ENCODE data around the gene RHEB. TPM values are rescaled to one million over a fixed set of nuclear protein-coding genes. Genes with fewer than 3 reads are reported as not detected.

Gene RHEB
- polyA plus RNA-seq, 1 of the 3 experiments (the other 2 are of a cell fraction), result 87.3 TPM

DNA sequence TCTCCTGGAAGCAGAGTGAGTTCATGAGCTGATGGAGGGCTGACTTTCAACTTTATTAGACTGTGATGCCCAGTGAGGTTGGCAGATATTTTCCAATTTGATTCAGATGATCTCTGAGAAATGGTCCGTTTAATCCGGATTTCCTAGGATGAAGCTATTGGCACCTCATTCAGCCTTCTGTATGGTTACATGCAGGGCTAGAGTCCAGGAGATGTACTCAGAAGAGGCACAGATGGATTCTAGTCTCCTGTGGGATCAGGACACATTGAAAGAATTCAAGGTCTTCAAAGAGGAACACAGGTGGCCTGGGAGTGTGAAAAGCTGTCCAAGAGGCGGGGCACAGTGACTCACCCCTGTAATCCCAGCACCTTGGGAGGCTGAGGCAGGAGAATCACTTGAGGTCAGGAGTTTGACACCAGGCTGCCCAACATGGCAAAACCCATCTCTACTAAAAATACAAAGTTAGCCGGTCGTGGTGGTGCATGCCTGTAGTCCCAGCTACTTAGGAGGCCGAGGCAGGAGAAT, 23.0 kb upstream of the RHEB start:
- Histone ChIP-seq H3K79me2 (ENCODE audit: insufficient read depth) (no peaks in the 10 kb centered on the region), H3K9me3 (no peaks in the 10 kb centered on the region), H4K20me1 (ENCODE audit: insufficient read depth) (no peaks in the 10 kb centered on the region), H3K4me1 (ENCODE audit: control insufficient read depth in 1 of 2, insufficient read depth in 2 of 2, low read depth in 1 of 2, low read length in 1 of 2) (peaks cover 0 to 10% of the 10 kb centered on the region in 2 experiments; a peak in 2 of 4 replicates), H3K4me3 (ENCODE audit: low read depth in 2 of 2, low read length in 1 of 2) (no peak overlapping the region), H3K27me3 (ENCODE audit: insufficient read depth) (peaks cover 14% of the 10 kb centered on the region; the same call in 1 of the 2 replicates), H3K36me3 (replicated peaks in 1 of 2; ENCODE audit: control insufficient read depth in 1 of 2, insufficient read depth in 2 of 2, low read length in 1 of 2) (no peaks in the 10 kb centered on the region), H3K4me2 (no peak overlapping the region), H3K27ac (ENCODE audit: low read depth in 2 of 2, low read length in 1 of 2) (no peak overlapping the region), H3K9ac (no peak overlapping the region), H3F3A (replicated peaks; ENCODE audit: insufficient read depth) (no peaks in the 10 kb centered on the region), H3K9me2 (no peaks in the 10 kb centered on the region), H2AFZ (ENCODE audit: low read depth) (no peak overlapping the region)
- CTCF ChIA-PET, result interaction anchor here (1.3 to 1.7 kb wide), 2 partner anchors 10 to 217 kb away, joined by 3 to 4 read pairs; no protein-coding TSS in a partner anchor
- 88% methylated on average over 6 of the region's 6 CpGs for WGBS (ENCODE audit: low lambda C conversion rate)
- DNase-seq, result no peak
- POLR2A ChIA-PET, result no interaction called here
- TF ChIP-seq EZH2phosphoT487 (IDR thresholded peaks at IDR 0.05; ENCODE audit: borderline replicate concordance, low read depth) (no peak), GABPA (IDR thresholded peaks at IDR 0.05; ENCODE audit: low read depth) (no peak)

DNA sequence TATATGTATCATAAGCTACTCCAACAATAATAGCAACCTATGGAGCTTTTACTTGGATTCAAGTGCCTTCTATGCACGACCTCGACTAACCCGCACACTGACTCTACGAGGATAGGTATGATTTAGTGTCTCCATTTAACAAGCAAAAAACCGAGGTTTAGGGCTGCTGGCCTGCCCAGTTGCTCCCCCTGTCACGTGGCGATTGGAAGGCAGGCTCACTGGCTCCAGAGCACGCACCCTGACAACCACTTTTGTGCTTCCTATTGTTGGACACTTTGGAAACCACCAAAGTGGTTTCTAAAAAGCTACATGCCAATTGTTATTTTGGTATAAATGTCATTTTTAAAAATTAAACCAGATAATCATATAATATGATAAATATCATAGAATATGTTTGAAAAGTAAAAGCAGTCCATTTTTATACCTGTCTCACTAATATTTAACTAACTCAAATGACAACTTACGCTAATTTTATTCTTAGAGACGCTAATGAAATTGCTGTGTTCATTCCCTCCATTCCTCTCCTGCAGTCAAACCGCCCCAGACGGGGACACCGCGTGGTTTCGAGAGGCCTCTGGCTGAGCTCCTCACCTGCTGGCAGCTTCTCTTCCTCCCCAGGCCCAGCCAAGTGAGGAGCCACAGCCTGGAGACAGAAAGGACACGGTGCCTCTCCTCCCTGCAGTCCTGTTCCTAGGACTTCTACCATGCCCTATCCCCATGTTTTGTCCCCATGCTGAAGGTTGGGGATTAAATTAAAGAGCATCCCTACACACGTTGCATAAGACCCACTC, 22.2 kb upstream of the RHEB start:
- Histone ChIP-seq H3K4me1 (ENCODE audit: control insufficient read depth in 1 of 2, insufficient read depth in 2 of 2, low read depth in 1 of 2, low read length in 1 of 2) (peaks cover 0 to 11% of the 10 kb centered on the region in 2 experiments; a peak in 2 of 4 replicates), H3K4me2 (no peak overlapping the region), H2AFZ (ENCODE audit: low read depth) (no peak overlapping the region), H3K79me2 (ENCODE audit: insufficient read depth) (no peaks in the 10 kb centered on the region), H3K36me3 (replicated peaks in 1 of 2; ENCODE audit: control insufficient read depth in 1 of 2, insufficient read depth in 2 of 2, low read length in 1 of 2) (no peaks in the 10 kb centered on the region), H3K27me3 (ENCODE audit: insufficient read depth) (peaks cover 14% of the 10 kb centered on the region; the same call in 1 of the 2 replicates), H4K20me1 (ENCODE audit: insufficient read depth) (no peaks in the 10 kb centered on the region), H3K9ac (no peak overlapping the region), H3K4me3 (ENCODE audit: low read depth in 2 of 2, low read length in 1 of 2) (no peak overlapping the region), H3K9me2 (no peaks in the 10 kb centered on the region), H3K27ac (ENCODE audit: low read depth in 2 of 2, low read length in 1 of 2) (no peak overlapping the region), H3K9me3 (no peaks in the 10 kb centered on the region), H3F3A (replicated peaks; ENCODE audit: insufficient read depth) (no peaks in the 10 kb centered on the region)
- TF ChIP-seq RCOR1 (IDR thresholded peaks at IDR 0.05; ENCODE audit: low read length), result no peak
- no peak for DNase-seq
- ChIA-PET CTCF (interaction anchor here (1.7 kb wide), 1 partner anchor 218 kb away, joined by 4 read pairs; no protein-coding TSS in a partner anchor), POLR2A (no interaction called here)
- 79% methylated on average over 17 of the region's 17 CpGs for WGBS (ENCODE audit: low lambda C conversion rate)

DNA sequence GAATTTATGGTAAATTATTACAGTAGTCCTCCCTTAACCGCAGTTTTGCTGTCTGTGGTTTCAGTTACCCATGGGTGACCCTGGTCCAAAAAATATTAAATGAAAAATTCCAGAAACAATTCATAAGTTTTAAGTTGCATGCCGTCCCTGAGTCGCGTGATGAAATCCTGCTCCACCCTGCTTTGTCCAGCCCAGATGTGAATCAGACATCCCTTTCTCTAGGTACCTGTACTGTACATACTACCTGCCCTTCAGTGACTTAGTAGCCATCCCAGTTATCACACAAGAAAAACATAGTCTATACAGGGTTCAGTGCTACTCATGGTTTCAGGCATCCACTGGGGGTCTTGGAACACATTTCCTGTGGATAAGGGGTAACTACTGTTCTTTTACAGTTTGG, 20.5 kb upstream of the RHEB start:
- Histone ChIP-seq H3K9ac (no peak overlapping the region), H3K4me3 (ENCODE audit: low read depth in 2 of 2, low read length in 1 of 2) (no peak overlapping the region), H3K4me1 (ENCODE audit: control insufficient read depth in 1 of 2, insufficient read depth in 2 of 2, low read depth in 1 of 2, low read length in 1 of 2) (peaks cover 0 to 11% of the 10 kb centered on the region in 2 experiments; a peak in 2 of 4 replicates), H3K27ac (ENCODE audit: low read depth in 2 of 2, low read length in 1 of 2) (no peak overlapping the region), H2AFZ (ENCODE audit: low read depth) (no peak overlapping the region), H3F3A (replicated peaks; ENCODE audit: insufficient read depth) (no peaks in the 10 kb centered on the region), H4K20me1 (ENCODE audit: insufficient read depth) (no peaks in the 10 kb centered on the region), H3K4me2 (no peak overlapping the region), H3K36me3 (replicated peaks in 1 of 2; ENCODE audit: control insufficient read depth in 1 of 2, insufficient read depth in 2 of 2, low read length in 1 of 2) (no peaks in the 10 kb centered on the region), H3K79me2 (ENCODE audit: insufficient read depth) (no peaks in the 10 kb centered on the region), H3K9me2 (no peaks in the 10 kb centered on the region), H3K27me3 (ENCODE audit: insufficient read depth) (peaks cover 14% of the 10 kb centered on the region; the same call in 1 of the 2 replicates), H3K9me3 (no peaks in the 10 kb centered on the region)
- ChIA-PET POLR2A (no interaction called here), CTCF (no interaction called here)
- DNase-seq, result no peak
- 94% methylated on average over 4 of the region's 4 CpGs for WGBS (ENCODE audit: low lambda C conversion rate)
- TF ChIP-seq, protein P1, sequence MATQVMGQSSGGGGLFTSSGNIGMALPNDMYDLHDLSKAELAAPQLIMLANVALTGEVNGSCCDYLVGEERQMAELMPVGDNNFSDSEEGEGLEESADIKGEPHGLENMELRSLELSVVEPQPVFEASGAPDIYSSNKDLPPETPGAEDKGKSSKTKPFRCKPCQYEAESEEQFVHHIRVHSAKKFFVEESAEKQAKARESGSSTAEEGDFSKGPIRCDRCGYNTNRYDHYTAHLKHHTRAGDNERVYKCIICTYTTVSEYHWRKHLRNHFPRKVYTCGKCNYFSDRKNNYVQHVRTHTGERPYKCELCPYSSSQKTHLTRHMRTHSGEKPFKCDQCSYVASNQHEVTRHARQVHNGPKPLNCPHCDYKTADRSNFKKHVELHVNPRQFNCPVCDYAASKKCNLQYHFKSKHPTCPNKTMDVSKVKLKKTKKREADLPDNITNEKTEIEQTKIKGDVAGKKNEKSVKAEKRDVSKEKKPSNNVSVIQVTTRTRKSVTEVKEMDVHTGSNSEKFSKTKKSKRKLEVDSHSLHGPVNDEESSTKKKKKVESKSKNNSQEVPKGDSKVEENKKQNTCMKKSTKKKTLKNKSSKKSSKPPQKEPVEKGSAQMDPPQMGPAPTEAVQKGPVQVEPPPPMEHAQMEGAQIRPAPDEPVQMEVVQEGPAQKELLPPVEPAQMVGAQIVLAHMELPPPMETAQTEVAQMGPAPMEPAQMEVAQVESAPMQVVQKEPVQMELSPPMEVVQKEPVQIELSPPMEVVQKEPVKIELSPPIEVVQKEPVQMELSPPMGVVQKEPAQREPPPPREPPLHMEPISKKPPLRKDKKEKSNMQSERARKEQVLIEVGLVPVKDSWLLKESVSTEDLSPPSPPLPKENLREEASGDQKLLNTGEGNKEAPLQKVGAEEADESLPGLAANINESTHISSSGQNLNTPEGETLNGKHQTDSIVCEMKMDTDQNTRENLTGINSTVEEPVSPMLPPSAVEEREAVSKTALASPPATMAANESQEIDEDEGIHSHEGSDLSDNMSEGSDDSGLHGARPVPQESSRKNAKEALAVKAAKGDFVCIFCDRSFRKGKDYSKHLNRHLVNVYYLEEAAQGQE (IDR thresholded peaks at IDR 0.05; ENCODE audit: low read depth, low read length), result no peak
- no peak for TF ChIP-seq MXI1 (IDR thresholded peaks at IDR 0.05; ENCODE audit: low read depth, low read length)
- TF ChIP-seq, protein P2, sequence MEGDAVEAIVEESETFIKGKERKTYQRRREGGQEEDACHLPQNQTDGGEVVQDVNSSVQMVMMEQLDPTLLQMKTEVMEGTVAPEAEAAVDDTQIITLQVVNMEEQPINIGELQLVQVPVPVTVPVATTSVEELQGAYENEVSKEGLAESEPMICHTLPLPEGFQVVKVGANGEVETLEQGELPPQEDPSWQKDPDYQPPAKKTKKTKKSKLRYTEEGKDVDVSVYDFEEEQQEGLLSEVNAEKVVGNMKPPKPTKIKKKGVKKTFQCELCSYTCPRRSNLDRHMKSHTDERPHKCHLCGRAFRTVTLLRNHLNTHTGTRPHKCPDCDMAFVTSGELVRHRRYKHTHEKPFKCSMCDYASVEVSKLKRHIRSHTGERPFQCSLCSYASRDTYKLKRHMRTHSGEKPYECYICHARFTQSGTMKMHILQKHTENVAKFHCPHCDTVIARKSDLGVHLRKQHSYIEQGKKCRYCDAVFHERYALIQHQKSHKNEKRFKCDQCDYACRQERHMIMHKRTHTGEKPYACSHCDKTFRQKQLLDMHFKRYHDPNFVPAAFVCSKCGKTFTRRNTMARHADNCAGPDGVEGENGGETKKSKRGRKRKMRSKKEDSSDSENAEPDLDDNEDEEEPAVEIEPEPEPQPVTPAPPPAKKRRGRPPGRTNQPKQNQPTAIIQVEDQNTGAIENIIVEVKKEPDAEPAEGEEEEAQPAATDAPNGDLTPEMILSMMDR (IDR thresholded peaks at IDR 0.05), result no peak
- no peak for TF ChIP-seq FOXM1 (IDR thresholded peaks at IDR 0.05; ENCODE audit: low read depth)
- TF ChIP-seq SMC3 (IDR thresholded peaks at IDR 0.05; ENCODE audit: low read depth, low read length), result no peak
- no peak for TF ChIP-seq TAF1 (IDR thresholded peaks at IDR 0.05; ENCODE audit: borderline replicate concordance, low read depth, low read length)
- no peak for TF ChIP-seq ELF1 (IDR thresholded peaks at IDR 0.05)
- no peak for TF ChIP-seq FOSL2 (IDR thresholded peaks at IDR 0.05; ENCODE audit: borderline replicate concordance, low read depth)
- no peak for TF ChIP-seq EP300 (IDR thresholded peaks at IDR 0.05; ENCODE audit: borderline replicate concordance in 1 of 2, low read depth in 1 of 2, low read length in 1 of 2)
- no peak for TF ChIP-seq NRF1 (IDR thresholded peaks at IDR 0.05; ENCODE audit: low read depth, low read length)
- no peak for TF ChIP-seq RXRA (IDR thresholded peaks at IDR 0.05; ENCODE audit: borderline replicate concordance, low read depth)
- TF ChIP-seq POLR2AphosphoS5 (IDR thresholded peaks at IDR 0.05; ENCODE audit: low read depth, low read length), result no peak
